Activated T-helper 9 cell treated with anti-CD3 and anti-CD28 coated beads, Interleukin-2, amount 50 U/mL, for 16 hours (primary cell): ENCODE measurements around the gene MAG.

Source experiments
- DNase-seq: peaks from one replicate; pipeline ENCODE4 v3.0.0-alpha.2; 2020; ENCODE audit warnings: low read depth

The MAG gene

DNA sequence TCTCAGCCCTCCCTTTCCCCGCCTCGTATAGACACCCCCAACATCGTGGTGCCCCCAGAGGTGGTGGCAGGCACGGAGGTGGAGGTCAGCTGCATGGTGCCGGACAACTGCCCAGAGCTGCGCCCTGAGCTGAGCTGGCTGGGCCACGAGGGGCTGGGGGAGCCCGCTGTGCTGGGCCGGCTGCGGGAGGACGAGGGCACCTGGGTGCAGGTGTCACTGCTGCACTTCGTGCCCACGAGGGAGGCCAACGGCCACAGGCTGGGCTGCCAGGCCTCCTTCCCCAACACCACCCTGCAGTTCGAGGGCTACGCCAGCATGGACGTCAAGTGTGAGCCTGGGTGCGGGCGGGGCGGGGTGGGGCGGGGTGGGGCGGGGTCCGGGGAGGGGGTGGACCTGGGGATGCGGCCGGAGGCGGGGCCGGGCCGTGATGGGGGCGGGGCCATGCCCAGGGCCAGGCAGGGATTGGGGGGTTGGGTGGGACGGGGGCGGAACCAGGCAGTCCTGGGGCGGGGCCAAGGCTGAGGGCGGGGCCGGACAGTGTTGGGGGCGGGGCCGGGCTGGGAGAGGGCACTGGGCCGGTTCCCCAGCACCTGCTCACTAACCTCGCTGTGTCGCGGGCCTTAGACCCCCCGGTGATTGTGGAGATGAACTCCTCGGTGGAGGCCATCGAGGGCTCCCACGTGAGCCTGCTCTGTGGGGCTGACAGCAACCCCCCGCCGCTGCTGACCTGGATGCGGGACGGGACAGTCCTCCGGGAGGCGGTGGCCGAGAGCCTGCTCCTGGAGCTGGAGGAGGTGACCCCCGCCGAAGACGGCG, 7.8 kb downstream of the MAG start:
- no peak for DNase-seq

- no peak for DNase-seq
Observed at GRCh38 chr19:35300339-35300649, 8.3 kb downstream of the MAG start.

DNA sequence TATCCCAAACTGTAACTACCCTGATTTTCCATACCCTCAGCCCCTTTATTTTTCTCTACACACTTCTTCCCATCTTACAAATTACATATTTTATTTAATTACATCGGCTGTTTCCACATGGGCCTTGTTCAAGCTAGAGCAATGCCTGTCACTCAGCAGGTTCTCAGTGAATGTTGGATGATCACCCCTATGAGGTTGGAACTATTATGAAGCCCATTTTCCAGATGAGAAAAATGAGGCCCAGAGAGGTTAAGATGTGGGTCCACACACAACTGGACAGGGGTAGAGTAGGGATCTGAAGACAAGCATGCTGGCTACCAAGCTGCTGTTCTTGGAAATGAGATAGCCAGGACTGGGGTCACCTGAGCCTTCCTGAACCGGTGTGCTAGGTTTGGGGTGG, 10.0 kb downstream of the MAG start:
- DNase-seq = no peak

- DNase-seq = no peak
Observed at GRCh38 chr19:35302446-35302845, 10.5 kb downstream of the MAG start.

GRCh38 chr19:35303357-35303915, 11.5 kb downstream of the MAG start:
- no peak for DNase-seq

DNA sequence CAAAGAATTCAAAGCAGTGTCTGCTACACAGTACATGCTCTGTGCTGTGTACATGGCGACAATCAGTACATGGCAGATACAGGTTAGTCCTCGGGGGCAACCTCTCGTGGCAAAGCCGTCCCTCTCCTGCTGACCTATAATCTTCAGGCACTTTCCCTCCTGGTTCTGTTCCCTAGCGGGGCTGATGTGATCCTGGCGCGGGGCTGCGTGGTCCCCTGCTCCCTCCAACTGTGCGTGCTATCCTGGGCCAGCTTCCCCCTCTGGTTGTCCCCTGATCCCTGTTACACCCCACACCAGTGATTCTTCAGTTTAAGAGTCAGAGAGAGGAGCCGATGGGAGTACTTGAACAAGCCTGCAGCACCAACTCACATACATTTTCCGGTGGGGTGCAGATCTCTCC, 12.1 kb downstream of the MAG start:
- DNase-seq = no peak

- DNase-seq = no peak
Observed at GRCh38 chr19:35305181-35305580, 13.2 kb downstream of the MAG start.

DNA sequence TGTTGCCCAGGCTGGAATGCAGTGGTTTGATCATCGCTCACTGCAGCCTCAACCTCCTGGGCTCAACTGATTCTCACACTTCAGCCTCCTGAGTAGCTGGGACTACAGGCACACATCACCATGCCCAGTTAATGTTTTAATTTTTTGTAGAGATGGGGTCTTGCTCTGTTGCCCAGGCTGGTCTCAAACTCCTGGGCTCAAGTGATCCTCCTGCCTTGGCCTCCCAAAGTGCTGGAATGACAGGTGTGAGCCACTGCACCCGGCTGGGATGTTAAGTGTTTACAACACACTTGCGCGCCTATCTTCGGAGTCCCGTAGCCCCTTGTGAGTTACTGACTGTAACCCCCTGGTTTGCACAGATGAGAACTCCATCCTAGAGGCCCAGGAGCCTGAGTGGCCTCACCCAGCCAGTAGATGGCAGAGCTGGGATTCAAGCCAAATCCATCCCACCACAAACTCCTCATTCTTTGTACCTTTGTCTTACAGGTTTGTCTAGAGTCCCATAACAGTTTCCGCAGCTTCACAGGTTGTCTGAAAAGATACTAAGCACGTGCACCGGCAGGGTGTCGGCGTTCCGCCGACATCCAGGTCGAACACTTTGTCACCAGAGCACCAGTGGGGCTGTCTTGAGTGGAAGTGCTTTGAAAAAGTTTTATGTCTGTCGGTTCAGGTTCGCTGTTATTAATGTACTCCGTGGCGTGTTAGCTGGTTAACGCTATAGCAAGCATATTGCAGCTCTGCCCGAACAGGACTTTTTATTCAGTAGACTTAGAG, 14.7 kb downstream of the MAG start:
- no peak for DNase-seq

DNA sequence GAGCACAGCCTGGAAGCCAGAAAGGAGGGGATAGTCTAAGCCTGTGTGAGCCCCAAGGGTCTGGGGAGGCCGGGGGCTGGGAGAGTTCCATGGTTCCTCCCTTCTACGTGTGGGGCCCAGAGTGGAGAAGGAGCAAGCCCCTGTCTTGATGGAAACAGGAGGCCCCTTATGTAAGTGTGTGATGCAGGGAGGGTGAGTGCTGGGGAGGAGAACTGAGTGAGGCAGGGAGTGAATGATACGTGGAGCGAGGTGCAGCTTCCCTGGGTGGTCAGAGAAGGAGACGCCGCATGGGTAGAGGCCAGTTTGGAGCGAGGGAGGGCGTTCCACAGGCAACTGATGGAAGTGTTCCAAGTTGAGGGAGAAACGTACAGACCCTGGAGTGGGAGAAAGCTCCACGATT, 16.0 kb downstream of the MAG start:
- no peak for DNase-seq

DNA sequence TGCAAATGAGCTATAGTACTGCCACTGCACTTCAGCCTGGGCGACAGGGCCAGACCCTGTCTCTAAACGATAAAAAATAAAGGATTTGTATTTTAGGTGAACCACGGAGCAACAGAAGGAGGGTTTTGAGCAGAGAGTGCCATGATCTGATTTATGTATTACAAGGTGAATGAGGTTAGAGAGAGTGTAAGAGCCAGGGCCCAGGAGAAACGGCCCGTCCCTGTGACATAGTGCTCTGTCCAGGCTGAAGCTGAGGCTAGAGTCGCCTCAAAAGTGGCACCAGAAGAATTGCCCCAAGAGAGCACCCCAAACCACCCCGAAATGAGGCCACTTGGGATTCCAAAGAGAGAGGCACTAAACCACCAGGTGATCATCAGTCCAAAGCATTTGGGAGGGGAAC, 16.9 kb downstream of the MAG start:
- DNase-seq = no peak

DNA sequence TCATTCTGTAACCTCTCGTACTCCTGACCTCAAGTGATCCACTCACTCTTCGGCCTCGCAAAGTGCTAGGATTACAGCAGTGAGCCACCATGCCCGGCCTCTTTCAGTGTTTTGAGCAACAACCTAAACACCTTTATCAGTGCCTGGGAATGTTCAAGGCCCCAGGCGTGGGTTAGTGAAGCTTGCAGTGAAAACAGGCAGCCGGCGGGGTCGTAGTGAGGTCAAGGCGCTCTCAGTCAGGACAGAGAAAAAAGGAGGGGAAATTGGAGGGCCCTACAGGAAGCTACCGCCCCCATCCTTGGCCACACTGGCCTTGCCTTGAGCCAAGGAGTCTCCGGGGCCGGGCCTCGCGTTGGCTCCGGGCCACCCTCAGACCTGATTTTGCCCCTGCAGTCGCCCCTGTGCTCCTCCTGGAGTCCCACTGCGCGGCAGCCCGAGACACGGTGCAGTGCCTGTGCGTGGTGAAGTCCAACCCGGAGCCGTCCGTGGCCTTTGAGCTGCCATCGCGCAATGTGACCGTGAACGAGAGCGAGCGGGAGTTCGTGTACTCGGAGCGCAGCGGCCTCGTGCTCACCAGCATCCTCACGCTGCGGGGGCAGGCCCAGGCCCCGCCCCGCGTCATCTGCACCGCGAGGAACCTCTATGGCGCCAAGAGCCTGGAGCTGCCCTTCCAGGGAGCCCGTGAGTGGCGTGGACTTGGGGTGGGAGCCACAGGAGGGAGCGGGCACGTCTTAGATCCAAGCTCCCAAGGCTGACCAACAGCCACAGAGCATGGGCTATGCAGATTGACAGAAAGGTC, 17.7 kb downstream of the MAG start:
- no peak for DNase-seq

GRCh38 chr19:35310331-35310730, 18.4 kb downstream of the MAG start:
- DNase-seq = no peak

DNA sequence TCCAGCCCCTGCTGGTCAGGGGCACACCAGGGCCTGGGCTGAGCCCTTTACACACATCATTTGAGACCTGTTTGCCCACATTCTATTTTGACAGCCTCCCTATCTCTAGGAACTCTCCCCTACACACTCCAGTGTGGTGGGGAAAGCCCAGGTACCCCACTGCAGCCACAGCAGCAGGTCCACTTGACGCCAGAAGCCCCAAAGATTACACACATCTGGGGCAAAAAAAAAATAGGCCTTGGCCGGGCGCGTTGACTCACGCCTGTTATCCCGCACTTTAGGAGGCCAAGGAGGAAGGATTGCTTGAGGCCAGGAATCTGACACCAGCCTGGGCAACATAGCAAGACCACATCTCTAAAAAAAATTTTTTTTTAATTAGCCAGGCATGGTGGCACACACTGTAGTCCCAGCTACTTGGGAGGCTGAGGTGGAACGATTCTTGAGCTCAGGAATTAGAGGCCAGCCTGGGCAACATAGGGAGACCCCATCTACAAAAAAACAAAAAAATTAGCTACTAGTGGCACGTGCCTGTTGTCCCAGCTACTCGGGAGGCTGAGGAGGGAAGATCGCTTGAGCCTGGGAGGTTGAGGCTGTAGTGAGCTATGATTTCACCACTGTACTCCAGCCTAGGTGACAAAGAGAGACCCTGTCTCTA, 19.0 kb downstream of the MAG start:
- no peak for DNase-seq

GRCh38 chr19:35311901-35312665, 20.1 kb downstream of the MAG start:
- DNase-seq = no peak

- DNase-seq = no peak
Observed at GRCh38 chr19:35313587-35313986, 21.6 kb downstream of the MAG start.

DNA sequence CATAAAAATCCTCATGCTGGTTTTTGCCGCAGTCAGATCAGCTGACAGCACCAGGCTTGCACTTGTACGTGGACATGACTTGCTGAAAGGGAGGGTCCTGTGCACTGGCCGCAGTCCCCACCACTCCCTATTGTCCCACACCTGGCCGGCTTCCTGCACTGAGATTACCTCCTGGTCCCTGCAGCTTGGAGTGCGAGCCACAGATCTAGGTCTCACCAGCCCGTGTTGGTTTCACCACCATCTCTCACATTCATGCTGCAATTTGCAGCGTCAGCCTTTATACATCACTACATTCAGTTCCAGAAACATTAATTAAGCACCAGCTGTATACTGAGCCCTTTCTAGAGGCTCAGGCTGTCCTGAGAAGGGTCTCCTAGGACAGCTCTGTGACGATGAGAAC, 22.1 kb downstream of the MAG start:
- no peak for DNase-seq

GRCh38 chr19:35314858-35315470, 23.0 kb downstream of the MAG start:
- no peak for DNase-seq

- DNase-seq = no peak
Observed at GRCh38 chr19:35315883-35316282, 23.9 kb downstream of the MAG start.

GRCh38 chr19:35316560-35316959, 24.6 kb downstream of the MAG start:
- DNase-seq = no peak

DNA sequence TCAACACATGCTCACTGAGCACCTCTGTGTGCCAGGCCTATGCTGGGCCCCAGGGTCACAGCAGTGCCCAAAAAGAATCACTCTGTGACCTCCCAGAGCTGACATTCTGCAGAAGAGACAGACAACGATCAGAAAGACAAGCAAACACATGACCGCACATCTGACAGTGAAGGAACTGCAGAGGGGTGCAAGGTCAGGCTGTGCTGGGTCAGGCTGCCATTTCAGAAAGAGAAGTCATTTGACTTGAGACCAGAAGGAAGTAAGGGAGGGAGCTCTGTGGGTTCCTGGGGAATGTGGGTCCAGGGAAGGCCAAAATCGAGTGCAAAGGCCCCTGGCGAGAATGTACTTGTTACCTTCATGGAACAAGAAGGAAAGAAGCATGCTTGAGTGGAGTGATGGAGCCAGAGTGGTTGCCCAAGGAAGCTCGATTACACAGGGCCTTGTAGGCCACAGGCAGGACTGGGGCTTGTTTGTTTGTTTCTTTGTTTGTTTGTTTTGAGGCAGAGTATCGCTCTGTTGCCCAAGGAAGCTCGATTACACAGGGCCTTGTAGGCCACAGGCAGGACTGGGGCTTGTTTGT, 25.6 kb downstream of the MAG start:
- no peak for DNase-seq
